Measurements from ENCODE around the gene PRKAR1A.

PRKAR1A gene

DNA sequence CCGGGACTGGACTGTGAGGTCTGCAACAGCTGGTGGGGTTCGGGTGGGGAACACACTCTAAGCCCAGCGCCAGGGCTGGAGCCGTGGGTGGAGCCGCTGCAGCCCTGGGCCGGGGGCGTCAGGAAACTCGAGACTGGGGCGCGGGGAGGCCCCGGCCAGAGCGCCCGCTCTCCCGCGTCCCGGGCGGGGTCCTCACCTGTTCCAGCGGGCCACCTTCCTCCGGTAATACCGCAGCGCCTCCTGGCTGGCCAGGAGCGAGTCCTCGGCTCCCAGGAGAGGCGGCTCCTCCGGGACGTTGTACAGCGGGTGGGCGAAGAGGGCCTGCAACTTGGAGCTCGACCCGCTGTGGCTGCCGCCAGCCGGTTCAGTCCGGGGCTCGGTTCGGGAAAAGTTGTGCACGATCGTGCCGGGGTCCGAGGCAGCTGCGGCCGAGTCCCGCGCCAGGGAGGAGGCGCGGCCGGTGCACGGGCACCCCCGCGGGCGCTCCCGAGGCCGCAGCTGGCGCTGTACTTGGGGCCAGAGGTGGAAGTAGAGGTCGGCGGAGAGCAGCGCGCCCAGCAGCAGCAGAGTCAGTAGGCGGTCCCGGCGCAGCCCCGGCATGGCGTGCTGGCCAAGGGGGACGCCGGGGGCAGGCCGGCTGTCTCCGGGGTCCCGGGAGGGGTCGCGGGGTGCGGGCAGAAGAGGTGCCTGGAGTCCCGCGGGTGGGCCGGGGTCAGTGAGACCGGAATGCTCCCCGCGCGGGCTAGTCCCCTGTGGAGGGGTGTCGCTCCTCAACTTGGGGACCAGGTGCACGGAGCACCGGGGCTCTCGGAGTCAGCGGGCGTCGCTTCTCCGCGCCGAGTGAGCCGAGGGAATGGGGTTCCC is 88.1 kb downstream of the PRKAR1A start:
- DNase-seq (ENCODE audit: low read depth) = no peak

Measured in stimulated activated CD8-positive, alpha-beta memory T cell treated with anti-CD3 and anti-CD28 coated beads, Interleukin-12 subunit alpha, Interleukin-12 subunit beta, amount 100 ng/mL, for 4 hours (primary cell).